ENCODE results near the gene PIM3. TPM values are rescaled to one million over a fixed set of nuclear protein-coding genes. Genes with fewer than 3 reads are reported as not detected.

PIM3 gene
- total RNA-seq, 1 experiment from 2014 or later: 58.2 TPM

GRCh38 chr22:50009251-50009650, 48.7 kb downstream of the PIM3 start:
- Histone ChIP-seq H3K4me1 (ENCODE audit: control insufficient read depth, insufficient read depth, low read length) (peaks cover 33% of the 10 kb centered on the region), H3K27ac (ENCODE audit: low read length) (no peak overlapping the region), H3K4me3 (ENCODE audit: low read depth in 2 of 2, low read length in 2 of 2) (no peak overlapping the region), H3K27me3 (ENCODE audit: control insufficient read depth, insufficient read depth, low read length) (no peaks in the 10 kb centered on the region), H3K36me3 (ENCODE audit: control insufficient read depth, insufficient read depth, low read length) (no peaks in the 10 kb centered on the region), H3K9me3 (ENCODE audit: control insufficient read depth, insufficient read depth, low read depth, low read length) (no peaks in the 10 kb centered on the region)
- no peak for ATAC-seq
- ChIA-PET POLR2A (no interaction called here), CTCF (no interaction called here)
- TF ChIP-seq POLR2AphosphoS5 (IDR thresholded peaks at IDR 0.05; ENCODE audit: low read depth, low read length) (no peak), CTCF (IDR thresholded peaks at IDR 0.05) (no peak), TCF7L2 (IDR thresholded peaks at IDR 0.05; ENCODE audit: low read depth, low read length) (no peak), SIN3A (IDR thresholded peaks at IDR 0.05; ENCODE audit: borderline replicate concordance, insufficient read depth, low read depth, low read length) (no peak)
- TF ChIP-seq, protein P1, sequence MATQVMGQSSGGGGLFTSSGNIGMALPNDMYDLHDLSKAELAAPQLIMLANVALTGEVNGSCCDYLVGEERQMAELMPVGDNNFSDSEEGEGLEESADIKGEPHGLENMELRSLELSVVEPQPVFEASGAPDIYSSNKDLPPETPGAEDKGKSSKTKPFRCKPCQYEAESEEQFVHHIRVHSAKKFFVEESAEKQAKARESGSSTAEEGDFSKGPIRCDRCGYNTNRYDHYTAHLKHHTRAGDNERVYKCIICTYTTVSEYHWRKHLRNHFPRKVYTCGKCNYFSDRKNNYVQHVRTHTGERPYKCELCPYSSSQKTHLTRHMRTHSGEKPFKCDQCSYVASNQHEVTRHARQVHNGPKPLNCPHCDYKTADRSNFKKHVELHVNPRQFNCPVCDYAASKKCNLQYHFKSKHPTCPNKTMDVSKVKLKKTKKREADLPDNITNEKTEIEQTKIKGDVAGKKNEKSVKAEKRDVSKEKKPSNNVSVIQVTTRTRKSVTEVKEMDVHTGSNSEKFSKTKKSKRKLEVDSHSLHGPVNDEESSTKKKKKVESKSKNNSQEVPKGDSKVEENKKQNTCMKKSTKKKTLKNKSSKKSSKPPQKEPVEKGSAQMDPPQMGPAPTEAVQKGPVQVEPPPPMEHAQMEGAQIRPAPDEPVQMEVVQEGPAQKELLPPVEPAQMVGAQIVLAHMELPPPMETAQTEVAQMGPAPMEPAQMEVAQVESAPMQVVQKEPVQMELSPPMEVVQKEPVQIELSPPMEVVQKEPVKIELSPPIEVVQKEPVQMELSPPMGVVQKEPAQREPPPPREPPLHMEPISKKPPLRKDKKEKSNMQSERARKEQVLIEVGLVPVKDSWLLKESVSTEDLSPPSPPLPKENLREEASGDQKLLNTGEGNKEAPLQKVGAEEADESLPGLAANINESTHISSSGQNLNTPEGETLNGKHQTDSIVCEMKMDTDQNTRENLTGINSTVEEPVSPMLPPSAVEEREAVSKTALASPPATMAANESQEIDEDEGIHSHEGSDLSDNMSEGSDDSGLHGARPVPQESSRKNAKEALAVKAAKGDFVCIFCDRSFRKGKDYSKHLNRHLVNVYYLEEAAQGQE (IDR thresholded peaks at IDR 0.05; ENCODE audit: insufficient read depth in 1 of 2, low read depth in 2 of 2, low read length in 1 of 2): no peak
- in situ Hi-C loops (cut with HindIII; ENCODE audit: low pct_unique_long_range_greater_than_20kb, low sequenced_read_pairs) (no loop called here), intact Hi-C loops (cut with micrococcal nuclease; ENCODE audit: unreplicated experiment) (no loop called here)
- no TSS peak for BruUV-seq (replicated peaks)
- no peak for DNase-seq (ENCODE audit: low read depth, low spot score)

- H3K4me3 ChIP-seq (ENCODE audit: low read depth in 2 of 2, low read length in 2 of 2): no peak overlapping the region
- H3K27ac ChIP-seq (ENCODE audit: low read length): no peak overlapping the region
- DNase-seq (ENCODE audit: low read depth, low spot score) (no peak), ATAC-seq (no peak)
- no peaks in the 10 kb centered on the region for H3K9me3 ChIP-seq (ENCODE audit: control insufficient read depth, insufficient read depth, low read depth, low read length)
- no TSS peak for BruUV-seq (replicated peaks)
- CTCF ChIA-PET: no interaction called here
- peaks cover 37% of the 10 kb centered on the region for H3K4me1 ChIP-seq (ENCODE audit: control insufficient read depth, insufficient read depth, low read length)
- no peak for TF ChIP-seq SIN3A (IDR thresholded peaks at IDR 0.05; ENCODE audit: borderline replicate concordance, insufficient read depth, low read depth, low read length)
- TF ChIP-seq, protein P1 (IDR thresholded peaks at IDR 0.05; ENCODE audit: insufficient read depth in 1 of 2, low read depth in 2 of 2, low read length in 1 of 2): no peak
- TF ChIP-seq CTCF (IDR thresholded peaks at IDR 0.05): no peak
- no peak for TF ChIP-seq POLR2AphosphoS5 (IDR thresholded peaks at IDR 0.05; ENCODE audit: low read depth, low read length)
- TF ChIP-seq TCF7L2 (IDR thresholded peaks at IDR 0.05; ENCODE audit: low read depth, low read length): no peak
- intact Hi-C loops (cut with micrococcal nuclease; ENCODE audit: unreplicated experiment): no loop called here
- in situ Hi-C loops (cut with HindIII; ENCODE audit: low pct_unique_long_range_greater_than_20kb, low sequenced_read_pairs): no loop called here
- H3K27me3 ChIP-seq (ENCODE audit: control insufficient read depth, insufficient read depth, low read length): no peaks in the 10 kb centered on the region
- no peaks in the 10 kb centered on the region for H3K36me3 ChIP-seq (ENCODE audit: control insufficient read depth, insufficient read depth, low read length)
- POLR2A ChIA-PET: no interaction called here
Measured at GRCh38 chr22:50009765-50010675, 49.4 kb downstream of the PIM3 start.
